ENCODE measurements around the gene COL6A2.

DNA sequence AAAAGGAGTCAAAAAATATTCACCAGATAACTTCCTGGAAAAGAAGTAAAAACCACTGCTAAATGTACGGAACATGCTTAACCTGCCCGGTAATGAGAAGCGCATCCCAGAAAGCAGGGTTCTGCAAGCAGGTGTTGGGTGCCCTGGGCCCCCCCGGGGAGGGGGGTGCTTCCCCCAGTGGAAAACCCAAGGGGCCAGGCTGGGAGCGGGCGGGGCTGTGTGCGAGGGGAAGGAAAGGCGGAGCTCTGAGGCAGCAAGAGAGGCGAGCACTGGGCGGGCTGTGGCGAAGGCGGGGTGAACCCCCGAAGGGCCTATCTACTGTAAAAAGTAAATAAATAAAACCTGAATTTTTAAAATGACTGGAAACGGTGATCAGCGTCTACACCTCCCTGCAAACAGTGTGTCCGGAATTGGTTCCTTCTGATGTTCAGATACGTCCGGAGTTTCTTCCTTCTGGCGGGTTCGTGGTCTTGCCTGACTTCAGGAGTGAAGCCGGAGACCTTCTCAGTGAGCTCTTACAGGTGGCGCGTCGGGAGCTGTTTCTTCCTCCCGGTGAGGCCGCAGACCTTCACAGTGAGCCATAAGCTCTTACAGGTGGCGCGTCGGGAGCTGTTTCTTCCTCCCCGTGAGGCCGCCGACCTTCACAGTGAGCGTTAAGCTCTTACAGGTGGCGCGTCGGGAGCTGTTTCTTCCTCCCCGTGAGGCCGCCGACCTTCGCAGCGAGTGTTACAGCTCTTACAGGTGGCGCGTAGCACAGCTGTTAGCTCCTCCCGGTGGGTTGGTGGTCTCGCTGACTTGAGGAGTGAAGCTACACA is 44.1 kb downstream of the COL6A2 start:
- TF ChIP-seq ZNF274 (CRISPR knock-in tag; IDR thresholded peaks at IDR 0.05) = no peak
- no peak for TF ChIP-seq SUZ12 (IDR thresholded peaks at IDR 0.05; ENCODE audit: low read depth, low read length)
- TF ChIP-seq, protein P1, sequence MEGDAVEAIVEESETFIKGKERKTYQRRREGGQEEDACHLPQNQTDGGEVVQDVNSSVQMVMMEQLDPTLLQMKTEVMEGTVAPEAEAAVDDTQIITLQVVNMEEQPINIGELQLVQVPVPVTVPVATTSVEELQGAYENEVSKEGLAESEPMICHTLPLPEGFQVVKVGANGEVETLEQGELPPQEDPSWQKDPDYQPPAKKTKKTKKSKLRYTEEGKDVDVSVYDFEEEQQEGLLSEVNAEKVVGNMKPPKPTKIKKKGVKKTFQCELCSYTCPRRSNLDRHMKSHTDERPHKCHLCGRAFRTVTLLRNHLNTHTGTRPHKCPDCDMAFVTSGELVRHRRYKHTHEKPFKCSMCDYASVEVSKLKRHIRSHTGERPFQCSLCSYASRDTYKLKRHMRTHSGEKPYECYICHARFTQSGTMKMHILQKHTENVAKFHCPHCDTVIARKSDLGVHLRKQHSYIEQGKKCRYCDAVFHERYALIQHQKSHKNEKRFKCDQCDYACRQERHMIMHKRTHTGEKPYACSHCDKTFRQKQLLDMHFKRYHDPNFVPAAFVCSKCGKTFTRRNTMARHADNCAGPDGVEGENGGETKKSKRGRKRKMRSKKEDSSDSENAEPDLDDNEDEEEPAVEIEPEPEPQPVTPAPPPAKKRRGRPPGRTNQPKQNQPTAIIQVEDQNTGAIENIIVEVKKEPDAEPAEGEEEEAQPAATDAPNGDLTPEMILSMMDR (CRISPR knock-in tag; IDR thresholded peaks at IDR 0.05) = no peak
- no peak for TF ChIP-seq HNRNPL (IDR thresholded peaks at IDR 0.05; ENCODE audit: low read depth, low read length)
- TF ChIP-seq SIN3A (IDR thresholded peaks at IDR 0.05; ENCODE audit: borderline replicate concordance, low read depth, low read length) = no peak
- TF ChIP-seq, protein P2, sequence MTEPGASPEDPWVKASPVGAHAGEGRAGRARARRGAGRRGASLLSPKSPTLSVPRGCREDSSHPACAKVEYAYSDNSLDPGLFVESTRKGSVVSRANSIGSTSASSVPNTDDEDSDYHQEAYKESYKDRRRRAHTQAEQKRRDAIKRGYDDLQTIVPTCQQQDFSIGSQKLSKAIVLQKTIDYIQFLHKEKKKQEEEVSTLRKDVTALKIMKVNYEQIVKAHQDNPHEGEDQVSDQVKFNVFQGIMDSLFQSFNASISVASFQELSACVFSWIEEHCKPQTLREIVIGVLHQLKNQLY (CRISPR knock-in tag; IDR thresholded peaks at IDR 0.05) = no peak
- TF ChIP-seq ZNF644 (CRISPR knock-in tag; IDR thresholded peaks at IDR 0.05; ENCODE audit: low read depth) = no peak
- TF ChIP-seq CHD2 (IDR thresholded peaks at IDR 0.05; ENCODE audit: low read depth, low read length) = no peak
- no peak for TF ChIP-seq HES4 (CRISPR knock-in tag; IDR thresholded peaks at IDR 0.05; ENCODE audit: borderline replicate concordance)
- no peak for TF ChIP-seq RFX5 (IDR thresholded peaks at IDR 0.05; ENCODE audit: low read depth, low read length)
- TF ChIP-seq ELK4 (CRISPR knock-in tag; IDR thresholded peaks at IDR 0.05; ENCODE audit: borderline replicate concordance) = no peak
- no peak for TF ChIP-seq TCF7L2 (IDR thresholded peaks at IDR 0.05; ENCODE audit: low read depth, low read length)
- no peak for TF ChIP-seq HNRNPUL1 (IDR thresholded peaks at IDR 0.05; ENCODE audit: low read depth, low read length)
